Measurements from ENCODE around the gene TOMM7.
A peak's percentile ranks its signal among the peaks of the same experiment; 100 is the strongest.

Gene TOMM7

DNA sequence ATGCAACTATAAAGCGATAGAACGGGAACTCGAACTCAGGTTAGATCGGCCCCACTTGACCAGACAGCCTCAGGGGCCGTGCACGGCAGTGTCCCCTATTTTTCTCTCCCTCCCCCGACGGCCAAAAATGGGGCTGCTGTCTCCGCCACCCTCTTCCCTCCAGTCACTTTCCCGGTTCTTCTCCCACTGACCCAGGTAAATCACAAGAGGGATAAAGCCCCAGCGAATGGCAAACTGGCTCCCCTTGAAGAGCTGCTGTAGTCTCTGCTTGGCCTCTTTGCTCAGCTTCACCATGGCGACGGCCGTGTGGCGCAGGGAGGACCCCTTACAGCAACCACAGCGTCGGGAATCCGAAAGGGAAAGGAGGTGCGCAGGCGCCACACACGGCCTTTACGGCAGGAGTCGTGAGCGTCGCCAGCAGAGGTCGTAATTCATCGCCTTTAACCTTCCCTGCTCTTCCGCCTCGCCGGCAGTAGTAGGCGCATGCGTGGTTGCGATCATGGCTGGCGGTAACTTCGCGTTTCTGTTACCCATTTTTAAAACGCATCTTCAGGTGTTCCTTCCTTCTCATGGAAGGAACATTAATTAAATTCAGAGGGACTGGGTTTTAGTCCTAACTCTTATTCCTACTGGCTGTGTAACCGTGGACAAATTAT, at the start of gene TOMM7:
TOMM7 (minus strand) TSS at position 364 of the 656 bp plus-strand sequence; CDS start at position 294, 70 bp downstream.
- Mint-ChIP-seq H3K4me3 (peak within 1 kb of the TSS; percentile 100), H3K27ac (peak within 1 kb of the TSS; percentile 97), H3K36me3 (peaks cover 5% of the 10 kb centered on the region), H3K27me3 (peaks cover 5% of the 10 kb centered on the region), H3K9me3 (ENCODE audit: low read depth) (no peaks in the 10 kb centered on the region), H3K4me1 (ENCODE audit: low read depth) (peaks cover 42% of the 10 kb centered on the region)

- Mint-ChIP-seq H3K27me3 (no peaks in the 10 kb centered on the region), H3K36me3 (peaks cover 12% of the 10 kb centered on the region), H3K27ac (no peak overlapping the region), H3K4me1 (ENCODE audit: low read depth) (no peaks in the 10 kb centered on the region), H3K4me3 (no peak overlapping the region), H3K9me3 (ENCODE audit: low read depth) (no peaks in the 10 kb centered on the region)
These were observed 49.6 kb upstream of the TOMM7 start for GRCh38 chr7:22872096-22872807.

GRCh38 chr7:22871661-22872060, 49.0 kb upstream of the TOMM7 start:
- Mint-ChIP-seq H3K9me3 (ENCODE audit: low read depth) (no peaks in the 10 kb centered on the region), H3K4me3 (no peak overlapping the region), H3K4me1 (ENCODE audit: low read depth) (no peaks in the 10 kb centered on the region), H3K36me3 (peaks cover 12% of the 10 kb centered on the region), H3K27ac (no peak overlapping the region), H3K27me3 (no peaks in the 10 kb centered on the region)

DNA sequence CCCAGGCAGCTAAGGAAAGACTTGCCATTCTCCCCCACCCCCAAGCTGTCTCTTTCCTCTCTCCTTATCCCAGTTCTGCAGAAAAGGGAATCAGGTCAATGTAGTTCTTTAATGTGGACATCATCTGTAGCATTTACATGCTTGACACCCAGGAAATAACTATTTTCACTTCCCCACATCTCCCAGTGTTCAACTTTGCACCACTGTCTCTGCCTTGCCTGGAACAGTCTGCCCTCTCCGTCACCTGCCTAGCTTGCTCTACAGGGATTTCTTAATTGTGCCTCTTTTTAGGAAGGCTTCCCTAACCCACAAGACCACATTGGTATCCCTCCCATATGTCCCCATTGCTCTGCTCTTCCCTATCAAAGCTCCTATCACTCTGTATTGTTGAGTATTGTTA, 45.9 kb upstream of the TOMM7 start:
- Mint-ChIP-seq H3K4me3 (no peak overlapping the region), H3K36me3 (peaks cover 16% of the 10 kb centered on the region), H3K4me1 (ENCODE audit: low read depth) (no peaks in the 10 kb centered on the region), H3K27me3 (no peaks in the 10 kb centered on the region), H3K27ac (no peak overlapping the region), H3K9me3 (ENCODE audit: low read depth) (no peaks in the 10 kb centered on the region)

DNA sequence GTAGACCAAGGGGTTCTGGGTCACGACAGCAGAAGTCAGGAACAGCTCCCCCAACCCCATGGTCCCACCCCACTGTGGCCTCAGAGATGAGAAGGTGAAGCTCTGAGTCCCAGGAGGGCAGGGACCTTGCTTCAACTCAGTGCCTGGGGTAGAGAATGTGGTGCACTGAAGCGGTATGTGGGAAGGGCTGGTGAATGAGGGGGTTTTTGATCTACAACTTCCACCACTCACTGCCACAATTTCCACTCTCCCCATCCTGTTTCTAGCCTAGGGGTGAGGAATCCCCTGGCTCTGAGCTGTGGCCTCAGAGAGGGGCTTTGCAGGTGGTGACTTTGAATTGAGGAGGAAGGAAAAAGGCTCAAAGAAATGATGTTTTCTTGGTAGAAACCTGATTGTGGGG, 44.9 kb upstream of the TOMM7 start:
- Mint-ChIP-seq H3K4me3 (no peak overlapping the region), H3K9me3 (ENCODE audit: low read depth) (no peaks in the 10 kb centered on the region), H3K27ac (peak overlapping the region; percentile 22)

DNA sequence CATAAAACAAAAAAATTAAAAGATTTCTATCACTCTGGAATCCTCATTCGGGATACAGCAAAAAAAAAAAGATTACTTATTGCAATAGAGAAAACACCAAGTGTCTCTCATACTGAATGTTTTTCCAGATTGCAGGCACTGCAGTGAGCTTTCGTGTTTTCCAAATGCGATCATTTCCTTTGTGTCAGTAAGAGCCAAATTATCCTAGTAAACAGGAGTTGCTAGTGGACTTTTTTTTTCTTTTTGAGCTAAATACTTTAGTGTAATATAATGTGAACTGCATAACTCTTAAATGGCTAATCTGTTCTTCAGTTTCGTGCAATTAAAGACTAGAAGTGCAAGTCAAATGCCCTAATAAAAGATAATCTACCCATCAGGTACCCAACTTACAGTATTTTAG, 44.4 kb upstream of the TOMM7 start:
- H3K27me3 Mint-ChIP-seq = no peaks in the 10 kb centered on the region
- peaks cover 19% of the 10 kb centered on the region for H3K36me3 Mint-ChIP-seq
- H3K27ac Mint-ChIP-seq = no peak overlapping the region
- H3K4me3 Mint-ChIP-seq = no peak overlapping the region
- H3K9me3 Mint-ChIP-seq (ENCODE audit: low read depth) = no peaks in the 10 kb centered on the region
- H3K4me1 Mint-ChIP-seq (ENCODE audit: low read depth) = no peaks in the 10 kb centered on the region

More for the DNA sequence above, 44.9 kb upstream of the TOMM7 start:
- Mint-ChIP-seq H3K27me3 (no peaks in the 10 kb centered on the region), H3K36me3 (peaks cover 19% of the 10 kb centered on the region), H3K4me1 (ENCODE audit: low read depth) (no peaks in the 10 kb centered on the region)

GRCh38 chr7:22865602-22865960, 42.9 kb upstream of the TOMM7 start:
- no peaks in the 10 kb centered on the region for H3K27me3 Mint-ChIP-seq
- peaks cover 23% of the 10 kb centered on the region for H3K36me3 Mint-ChIP-seq
- H3K4me1 Mint-ChIP-seq (ENCODE audit: low read depth) = no peaks in the 10 kb centered on the region
- no peaks in the 10 kb centered on the region for H3K9me3 Mint-ChIP-seq (ENCODE audit: low read depth)
- no peak overlapping the region for H3K27ac Mint-ChIP-seq
- no peak overlapping the region for H3K4me3 Mint-ChIP-seq

DNA sequence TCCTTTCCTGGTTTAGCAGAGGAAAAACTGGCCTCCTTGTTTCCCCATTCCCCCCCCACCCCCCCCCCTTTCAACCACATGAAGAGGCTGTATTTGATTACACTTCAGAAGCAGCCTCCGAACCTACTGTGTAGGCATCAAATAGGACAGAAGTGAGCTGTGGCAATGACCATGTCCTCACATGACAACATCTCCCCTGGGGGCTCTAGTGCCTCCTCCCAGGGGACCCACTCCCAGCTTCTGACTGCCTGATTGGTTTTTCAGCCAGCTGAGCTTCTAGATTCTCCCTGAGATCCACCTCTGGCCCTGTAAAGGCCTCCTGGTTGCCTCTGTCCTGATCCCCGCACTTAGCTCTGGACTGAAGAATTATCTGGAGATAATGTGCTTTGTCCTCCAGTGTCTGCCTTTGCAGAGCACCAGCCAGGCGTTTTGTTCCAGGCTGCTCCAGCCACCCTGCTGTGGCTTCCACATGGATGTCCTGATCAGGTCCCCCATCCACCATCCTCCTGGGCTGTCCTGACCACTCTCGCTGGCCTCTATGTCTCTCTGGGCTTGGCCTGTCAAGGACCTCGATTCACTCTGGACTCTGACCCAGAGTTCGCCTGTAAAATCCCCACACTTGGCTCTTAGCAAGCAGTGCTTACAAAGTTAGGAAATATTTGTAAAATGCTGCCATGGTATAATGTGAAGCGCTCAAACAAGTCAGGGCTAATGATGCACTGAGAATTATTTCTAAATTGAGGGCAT, 42.4 kb upstream of the TOMM7 start:
- Mint-ChIP-seq H3K36me3 (peaks cover 24% of the 10 kb centered on the region), H3K27ac (peak overlapping the region; percentile 22), H3K27me3 (no peaks in the 10 kb centered on the region)

DNA sequence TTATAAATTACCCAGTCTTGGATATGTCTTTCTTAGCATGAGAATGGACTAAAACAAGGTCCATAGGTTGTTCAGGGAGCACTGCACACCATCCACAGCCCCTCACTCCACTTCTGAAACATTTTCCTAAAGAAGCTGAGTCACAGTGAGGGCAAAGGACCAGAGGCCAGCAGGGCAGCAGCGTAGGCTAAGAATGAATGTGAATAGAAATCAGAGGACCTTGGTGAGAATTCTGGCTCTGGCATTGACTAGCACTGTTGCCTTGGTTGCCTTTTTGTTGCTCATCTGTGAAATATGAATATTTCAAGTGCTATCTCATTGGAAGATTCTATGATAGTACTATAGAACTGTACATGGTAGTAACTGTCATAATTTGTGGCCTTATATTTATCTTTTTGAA, 41.7 kb upstream of the TOMM7 start:
- Mint-ChIP-seq H3K4me1 (ENCODE audit: low read depth) (peaks cover 9% of the 10 kb centered on the region), H3K27ac (no peak overlapping the region), H3K9me3 (ENCODE audit: low read depth) (no peaks in the 10 kb centered on the region)

More for the DNA sequence above, 42.4 kb upstream of the TOMM7 start:
- Mint-ChIP-seq H3K9me3 (ENCODE audit: low read depth) (no peaks in the 10 kb centered on the region), H3K4me1 (ENCODE audit: low read depth) (peaks cover 5% of the 10 kb centered on the region), H3K4me3 (no peak overlapping the region)

DNA sequence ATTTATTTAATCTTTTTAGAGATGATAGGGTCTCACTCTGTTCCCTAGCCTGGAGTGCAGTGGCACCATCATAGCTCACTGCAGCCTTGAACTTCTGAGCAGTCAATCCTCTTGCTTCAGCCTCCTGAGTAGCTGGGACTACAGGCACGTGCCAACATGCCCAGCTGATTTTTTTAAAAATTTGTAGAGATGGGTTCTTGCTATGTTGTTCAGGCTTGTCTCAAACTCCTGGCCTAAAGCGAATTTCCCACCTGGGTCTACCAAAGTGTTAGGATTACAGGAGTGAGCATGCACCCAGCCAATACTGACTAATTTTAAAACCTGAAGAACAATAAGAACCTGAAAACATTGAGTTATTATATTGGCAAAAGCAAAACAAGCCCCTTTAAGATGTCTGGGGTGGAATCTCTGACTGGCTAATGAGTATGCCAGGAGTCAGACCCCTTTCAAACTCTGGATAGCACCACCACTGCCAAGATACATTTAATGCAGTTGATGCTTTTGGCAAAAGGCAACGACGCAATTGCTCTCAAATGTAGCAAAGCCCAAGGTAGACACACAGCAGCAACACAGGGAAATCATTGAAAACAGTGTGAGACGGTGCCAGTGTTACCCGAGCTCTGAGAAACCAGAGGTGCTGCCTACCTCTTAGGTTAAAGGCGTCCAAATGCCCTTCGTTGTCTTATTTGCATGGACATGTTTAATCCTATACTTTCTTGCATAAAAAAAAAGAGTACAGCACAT, 40.7 kb upstream of the TOMM7 start:
- H3K4me1 Mint-ChIP-seq (ENCODE audit: low read depth) = peaks cover 18% of the 10 kb centered on the region
- H3K27me3 Mint-ChIP-seq = no peaks in the 10 kb centered on the region

More for the DNA sequence above, 41.7 kb upstream of the TOMM7 start:
- no peaks in the 10 kb centered on the region for H3K27me3 Mint-ChIP-seq
- peaks cover 27% of the 10 kb centered on the region for H3K36me3 Mint-ChIP-seq
- H3K4me3 Mint-ChIP-seq = no peak overlapping the region

DNA sequence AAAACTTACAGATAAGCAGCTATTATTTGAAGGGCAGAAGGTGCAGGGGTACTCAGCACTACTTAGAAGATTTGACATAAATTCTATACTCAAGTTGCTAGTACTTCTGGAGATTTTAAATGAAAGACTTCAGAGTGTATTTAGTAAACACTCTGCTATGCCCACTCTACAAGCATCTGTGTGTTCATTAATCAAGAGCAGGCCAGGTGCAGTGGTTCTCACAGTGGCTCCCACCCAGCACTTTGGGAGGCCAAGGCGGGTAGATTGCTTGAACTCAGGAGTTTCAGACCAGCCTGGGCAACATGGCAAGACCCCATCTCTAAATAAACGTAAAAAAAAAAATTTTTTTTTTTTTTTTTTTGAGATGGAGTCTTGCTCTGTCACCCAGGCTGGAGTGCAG, 38.9 kb upstream of the TOMM7 start:
- no peak overlapping the region for H3K27ac Mint-ChIP-seq
- H3K4me3 Mint-ChIP-seq = no peak overlapping the region
- peaks cover 28% of the 10 kb centered on the region for H3K36me3 Mint-ChIP-seq
- peaks cover 25% of the 10 kb centered on the region for H3K4me1 Mint-ChIP-seq (ENCODE audit: low read depth)
- no peaks in the 10 kb centered on the region for H3K9me3 Mint-ChIP-seq (ENCODE audit: low read depth)
- H3K27me3 Mint-ChIP-seq = no peaks in the 10 kb centered on the region

More for the DNA sequence above, 40.7 kb upstream of the TOMM7 start:
- no peak overlapping the region for H3K27ac Mint-ChIP-seq
- peaks cover 24% of the 10 kb centered on the region for H3K36me3 Mint-ChIP-seq
- H3K9me3 Mint-ChIP-seq (ENCODE audit: low read depth) = no peaks in the 10 kb centered on the region
- H3K4me3 Mint-ChIP-seq = no peak overlapping the region

DNA sequence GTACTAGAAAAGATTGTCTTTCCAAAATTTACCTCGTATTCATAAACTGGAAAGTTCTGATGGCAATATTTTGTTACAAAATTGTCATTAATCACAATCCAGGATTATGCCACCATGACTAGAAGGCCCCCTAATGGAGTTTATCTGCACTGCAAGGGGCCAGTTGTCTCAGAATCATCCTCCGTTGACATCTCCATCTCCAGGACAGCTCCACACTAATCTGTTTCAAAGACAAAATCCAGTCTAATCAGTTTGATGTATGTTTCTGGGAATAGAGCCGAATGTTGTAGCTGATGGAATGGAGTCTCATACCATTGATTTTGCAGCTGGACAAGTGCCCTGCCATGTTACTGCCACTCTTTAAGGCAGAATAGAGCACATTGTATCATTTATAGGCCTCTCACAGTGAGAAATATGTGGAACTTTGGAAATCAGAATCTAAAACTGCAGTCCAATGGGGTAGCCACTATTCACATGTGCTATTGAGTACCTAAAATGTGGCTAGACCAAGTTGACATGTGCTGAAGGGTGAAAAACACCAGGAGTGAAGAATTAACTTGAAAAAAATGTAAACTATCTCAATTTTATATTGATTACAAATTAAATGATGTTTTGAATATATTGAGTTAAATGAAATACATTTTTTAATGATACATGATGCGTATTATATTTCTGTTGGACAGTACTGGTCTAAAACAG, 38.3 kb upstream of the TOMM7 start:
- no peaks in the 10 kb centered on the region for H3K27me3 Mint-ChIP-seq
- no peak overlapping the region for H3K27ac Mint-ChIP-seq
- H3K4me3 Mint-ChIP-seq = no peak overlapping the region
- H3K9me3 Mint-ChIP-seq (ENCODE audit: low read depth) = no peaks in the 10 kb centered on the region
- H3K36me3 Mint-ChIP-seq = peaks cover 30% of the 10 kb centered on the region
- H3K4me1 Mint-ChIP-seq (ENCODE audit: low read depth) = peaks cover 31% of the 10 kb centered on the region

DNA sequence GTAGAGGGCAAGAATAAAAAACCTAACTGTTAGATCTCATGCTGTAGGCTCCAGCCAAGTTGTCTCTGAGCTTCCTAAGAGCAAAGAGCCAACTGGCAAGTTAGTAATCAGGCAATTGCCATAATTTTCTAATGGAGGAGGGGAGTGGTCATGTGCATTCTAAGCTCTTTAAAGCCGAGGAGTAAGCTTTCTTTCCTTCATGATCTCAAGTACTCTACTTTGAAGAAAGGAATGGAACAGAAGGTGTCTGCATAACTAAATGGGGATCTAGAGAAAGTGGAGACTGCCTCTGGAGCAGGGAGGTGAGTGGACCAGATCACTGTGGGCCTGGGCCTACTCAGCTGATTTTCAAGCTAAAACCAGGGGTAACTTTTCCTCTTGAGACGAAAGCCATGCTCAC, 37.7 kb upstream of the TOMM7 start:
- H3K27me3 Mint-ChIP-seq = no peaks in the 10 kb centered on the region
- no peak overlapping the region for H3K4me3 Mint-ChIP-seq
- H3K27ac Mint-ChIP-seq = peak overlapping the region; percentile 66
- peaks cover 34% of the 10 kb centered on the region for H3K4me1 Mint-ChIP-seq (ENCODE audit: low read depth)
- no peaks in the 10 kb centered on the region for H3K9me3 Mint-ChIP-seq (ENCODE audit: low read depth)
- H3K36me3 Mint-ChIP-seq = peaks cover 31% of the 10 kb centered on the region

DNA sequence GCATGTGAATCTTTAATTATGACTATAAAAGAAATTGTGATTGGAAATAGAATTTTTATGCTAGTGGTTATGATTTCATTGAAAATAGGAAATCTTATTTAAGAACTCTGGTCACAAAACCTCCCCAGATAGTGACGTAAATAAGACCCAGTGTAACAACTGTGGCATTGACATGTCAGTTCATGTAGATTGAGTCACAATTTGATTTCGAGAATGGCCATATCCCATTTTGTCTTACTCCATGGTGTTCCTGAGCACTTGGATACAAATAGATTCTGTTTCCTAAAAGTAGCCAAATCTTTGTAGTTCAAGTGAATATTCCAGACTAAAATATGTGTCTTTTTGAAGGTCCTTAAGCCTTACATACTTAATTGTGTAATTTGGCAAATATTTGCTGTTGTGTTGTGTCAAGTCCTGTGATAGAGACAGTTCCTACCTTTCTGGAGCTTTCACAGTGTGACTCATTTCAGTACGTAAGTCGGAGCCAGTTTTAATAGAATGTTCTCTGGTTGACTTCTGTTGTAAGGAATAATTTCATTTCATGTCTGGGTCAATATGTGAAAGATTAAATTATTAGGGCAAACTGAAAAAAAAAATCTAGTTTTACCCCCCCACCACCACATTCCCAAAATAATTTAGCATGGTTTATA, 37.1 kb upstream of the TOMM7 start:
- Mint-ChIP-seq H3K4me3 (no peak overlapping the region), H3K4me1 (ENCODE audit: low read depth) (peaks cover 35% of the 10 kb centered on the region), H3K27me3 (no peaks in the 10 kb centered on the region), H3K9me3 (ENCODE audit: low read depth) (no peaks in the 10 kb centered on the region), H3K36me3 (peaks cover 32% of the 10 kb centered on the region), H3K27ac (peak overlapping the region; percentile 66)
